IMR-90 (cell line): ENCODE measurements around the gene HDAC9. TPM values are rescaled to one million over a fixed set of nuclear protein-coding genes. Genes with fewer than 3 reads are reported as not detected.

ENCODE experiments used
- ATAC-seq: fragments of 200-7000 bp; cut with Tn5 transposase; 2 replicates; pipeline ENCODE4 v1.9.1; 2020; ENCODE audit warnings: low read depth, mild to moderate bottlenecking, moderate library complexity
- BruUV-seq: library from RNA; stranded (reverse); fragments of 400-500 nt; replicated peaks from 2 replicates; lab custom pipeline; 2021; lab: Mats Ljungman, UMichigan
- CTCF ChIA-PET: fragments of 300-600 bp; formaldehyde crosslinking; extraction: SDS; loops from one replicate; lab custom pipeline; 2021; ENCODE audit warnings: antibody characterized with exemption; lab: Yijun Ruan, JAX
- POLR2A ChIA-PET: fragments of 300-600 bp; sonication (Branson Sonifier 250); formaldehyde crosslinking; loops from one replicate; lab custom pipeline; 2022; ENCODE audit warnings: antibody characterized with exemption; ENCODE audit not compliant: unreplicated experiment; lab: Charles Lee
- DNase-seq: peaks from one replicate; pipeline ENCODE4 v3.0.0; 2013
- H2AFZ ChIP-seq: replicated peaks from 2 replicates; pipeline ENCODE3; 2013; ENCODE audit warnings: low read length, mild to moderate bottlenecking; ENCODE audit not compliant: poor library complexity
- H2AK5ac ChIP-seq: 2 replicates; pipeline ENCODE4 v1.6.1; 2013; ENCODE audit warnings: low read depth, low read length, inconsistent platforms
- H2AK9ac ChIP-seq: replicated peaks from 2 replicates; pipeline ENCODE3; 2013; ENCODE audit warnings: mild to moderate bottlenecking, low read depth, low read length, moderate library complexity; ENCODE audit not compliant: poor library complexity
- H2BK120ac ChIP-seq: 2 replicates; pipeline ENCODE4 v1.6.1; 2013; ENCODE audit warnings: low read depth, low read length, inconsistent platforms
- H2BK15ac ChIP-seq: 3 replicates; pipeline ENCODE4 v1.6.1; 2013; ENCODE audit warnings: low read depth, low read length, inconsistent platforms
- H2BK20ac ChIP-seq: 2 replicates; pipeline ENCODE4 v1.6.1; 2013; ENCODE audit warnings: low read depth, mild to moderate bottlenecking, inconsistent platforms, low read length, moderate library complexity
- H2BK5ac ChIP-seq: 2 replicates; pipeline ENCODE4 v1.6.1; 2013; ENCODE audit warnings: mild to moderate bottlenecking, low read depth, low read length, inconsistent platforms; ENCODE audit not compliant: poor library complexity, severe bottlenecking
- H3K14ac ChIP-seq: replicated peaks from 2 replicates; pipeline ENCODE4 v1.6.1; 2013; ENCODE audit warnings: low read depth, low read length, inconsistent platforms
- H3K18ac ChIP-seq: 2 replicates; pipeline ENCODE4 v1.6.1; 2013; ENCODE audit warnings: low read depth, low read length, control low read depth
- H3K23ac ChIP-seq: 2 replicates; pipeline ENCODE4 v1.6.1; 2013; ENCODE audit warnings: low read depth, low read length, inconsistent platforms
- H3K27ac ChIP-seq: 2 replicates; pipeline ENCODE4 v1.5.1; 2013; ENCODE audit warnings: mild to moderate bottlenecking, control low read depth, low read length; ENCODE audit not compliant: insufficient read depth
- H3K27me3 ChIP-seq: 2 replicates; pipeline ENCODE4 v1.6.1; 2013; ENCODE audit warnings: low read length; ENCODE audit not compliant: control insufficient read depth, insufficient read depth
- H3K36me3 ChIP-seq: 2 replicates; pipeline ENCODE4 v1.6.1; 2013; ENCODE audit warnings: low read length, mixed read lengths; ENCODE audit not compliant: control insufficient read depth, insufficient read depth
- H3K4ac ChIP-seq: 2 replicates; pipeline ENCODE4 v1.6.1; 2013; ENCODE audit warnings: low read depth, low read length, inconsistent platforms
- H3K4me1 ChIP-seq: 2 replicates; pipeline ENCODE4 v1.6.1; 2013; ENCODE audit warnings: low read length, mixed read lengths; ENCODE audit not compliant: control insufficient read depth, insufficient read depth
- H3K4me2 ChIP-seq: 2 replicates; pipeline ENCODE4 v1.6.1; 2013; ENCODE audit warnings: low read depth, mild to moderate bottlenecking, control low read depth, low read length, moderate library complexity
- H3K4me3 ChIP-seq: 2 replicates; pipeline ENCODE4 v1.5.1; 2013; ENCODE audit warnings: low read depth, mild to moderate bottlenecking, control low read depth, low read length, moderate library complexity; ENCODE audit not compliant: insufficient read depth
- H3K56ac ChIP-seq: 2 replicates; pipeline ENCODE4 v1.6.1; 2013; ENCODE audit warnings: low read length, inconsistent platforms; ENCODE audit not compliant: insufficient read depth; ENCODE audit errors: extremely low read depth
- H3K79me1 ChIP-seq, 2 experiments: 2 replicates each; pipeline ENCODE4 v1.6.1; 2013; ENCODE audit warnings: low read length in 2 of 2, inconsistent platforms in 1 of 2, low read depth in 1 of 2
- H3K9ac ChIP-seq: 2 replicates; pipeline ENCODE4 v1.6.1; 2013; ENCODE audit warnings: low read depth, low read length, control low read depth
- H3K9me1 ChIP-seq: 2 replicates; pipeline ENCODE4 v1.6.1; 2013; ENCODE audit warnings: low read length, inconsistent platforms; ENCODE audit not compliant: insufficient read depth
- H3K9me3 ChIP-seq: 2 replicates; pipeline ENCODE4 v1.6.1; 2013; ENCODE audit warnings: low read length; ENCODE audit not compliant: control insufficient read depth, insufficient read depth
- H4K20me1 ChIP-seq: 2 replicates; pipeline ENCODE4 v1.6.1; 2013; ENCODE audit warnings: low read length, inconsistent platforms; ENCODE audit not compliant: insufficient read depth
- H4K5ac ChIP-seq: 2 replicates; pipeline ENCODE4 v1.6.1; 2013; ENCODE audit warnings: mild to moderate bottlenecking, low read depth, low read length, control low read depth
- H4K8ac ChIP-seq, 2 experiments: 2 replicates each; pipeline ENCODE4 v1.6.1; 2013; ENCODE audit warnings: low read depth in 2 of 2, low read length in 2 of 2, control low read depth in 1 of 2, inconsistent platforms in 1 of 2
- H4K91ac ChIP-seq: 2 replicates; pipeline ENCODE4 v1.6.1; 2013; ENCODE audit warnings: low read depth, low read length, inconsistent platforms; ENCODE audit not compliant: insufficient read depth
- BHLHE40 ChIP-seq: fragments of 150-350 bp; IDR thresholded peaks from 2 replicates; pipeline ENCODE4 v1.6.1; 2016; ENCODE audit warnings: mild to moderate bottlenecking, low read depth, low read length
- CHD1 ChIP-seq: IDR thresholded peaks from 2 replicates; pipeline ENCODE4 v1.6.1; 2012; ENCODE audit warnings: low read depth, low read length, improper control_type of control experiment
- MAZ ChIP-seq: IDR thresholded peaks from 2 replicates; pipeline ENCODE4 v1.6.1; 2012; ENCODE audit warnings: low read depth, mild to moderate bottlenecking, low read length, improper control_type of control experiment, moderate library complexity, borderline replicate concordance
- RFX5 ChIP-seq: IDR thresholded peaks from 2 replicates; pipeline ENCODE4 v1.8.0; 2012; ENCODE audit warnings: low read depth, mild to moderate bottlenecking, low read length, moderate library complexity
- whole genome bisulfite sequencing, 2 experiments: methylation state at CpG; one replicate each; pipeline versions ENCODE4 v1.1.5 to v1.1.7; 2013; ENCODE audit warnings: missing lambda C conversion rate in 2 of 2; ENCODE audit not compliant: insufficient read length in 1 of 2; ENCODE audit errors: extremely low coverage in 2 of 2; 5-methylcytosine and 5-hydroxymethylcytosine counted together
- dilution Hi-C: fragments of 300-500 bp; cut with HindIII; formaldehyde crosslinking; loops from one replicate; pipeline ENCODE4 v1.14.3; 2018; ENCODE audit warnings: low sequenced_read_pairs; ENCODE audit not compliant: unreplicated experiment
- in situ Hi-C: fragments of 300-500 bp; cut with MboI; formaldehyde crosslinking; loops from 3 replicates; pipeline ENCODE4 v1.14.3; 2019; ENCODE audit warnings: low sequenced_read_pairs, inconsistent platforms, mixed read lengths
- intact Hi-C: fragments of 100-400 bp; cut with micrococcal nuclease; formaldehyde crosslinking; loops from 2 replicates; pipeline ENCODE4 v1.10.0; 2022
- polyA plus RNA-seq, 3 experiments: library from polyadenylated mRNA; depleted of rRNA; stranded (reverse); fragments of >200 nt; gene quantifications; 2 replicates each; pipeline ENCODE4 v1.2.3, GENCODE V29; 2012; ENCODE audit warnings: low replicate concordance in 1 of 3
- total RNA-seq: library from RNA; depleted of rRNA; stranded (reverse); fragments of >200 nt; gene quantifications from 2 replicates; pipeline ENCODE4 v1.2.3, GENCODE V29; 2012
- TF ChIP-seq, protein P1 (sequence below): conservative IDR thresholded peaks from 2 replicates; pipeline ENCODE4 v1.5.1; 2012; ENCODE audit warnings: mild to moderate bottlenecking, low read depth, low read length, improper control_type of control experiment

The HDAC9 gene
- total and polyA plus RNA-seq, 2 of the 4 experiments (the other 2 are of a cell fraction) = 4.3 to 24.7 TPM

GRCh38 chr7:18572154-18572553 lies 76.6 kb downstream of the HDAC9 start:
- H3K9me1 ChIP-seq = no peaks in the 10 kb centered on the region
- no peak overlapping the region for H3K14ac ChIP-seq
- no peak overlapping the region for H2BK15ac ChIP-seq
- no peaks in the 10 kb centered on the region for H3K27me3 ChIP-seq
- H2BK20ac ChIP-seq = no peak overlapping the region
- no peak overlapping the region for H4K91ac ChIP-seq
- no peak overlapping the region for H3K4me2 ChIP-seq
- no peak overlapping the region for H3K18ac ChIP-seq
- H2AK5ac ChIP-seq = no peak overlapping the region
- H4K5ac ChIP-seq = no peak overlapping the region
- no peaks in the 10 kb centered on the region for H3K36me3 ChIP-seq
- no TSS peak for BruUV-seq
- no peak for ATAC-seq
- H3K4me3 ChIP-seq = no peak overlapping the region
- WGBS, 2 experiments = no CpG with 5 or more reads among the region's 4 CpGs
- H3K27ac ChIP-seq = no peak overlapping the region
- TF ChIP-seq CHD1 = no peak
- TF ChIP-seq MAZ = no peak
- TF ChIP-seq BHLHE40 = no peak
- no peak for TF ChIP-seq RFX5
- TF ChIP-seq, protein P1, sequence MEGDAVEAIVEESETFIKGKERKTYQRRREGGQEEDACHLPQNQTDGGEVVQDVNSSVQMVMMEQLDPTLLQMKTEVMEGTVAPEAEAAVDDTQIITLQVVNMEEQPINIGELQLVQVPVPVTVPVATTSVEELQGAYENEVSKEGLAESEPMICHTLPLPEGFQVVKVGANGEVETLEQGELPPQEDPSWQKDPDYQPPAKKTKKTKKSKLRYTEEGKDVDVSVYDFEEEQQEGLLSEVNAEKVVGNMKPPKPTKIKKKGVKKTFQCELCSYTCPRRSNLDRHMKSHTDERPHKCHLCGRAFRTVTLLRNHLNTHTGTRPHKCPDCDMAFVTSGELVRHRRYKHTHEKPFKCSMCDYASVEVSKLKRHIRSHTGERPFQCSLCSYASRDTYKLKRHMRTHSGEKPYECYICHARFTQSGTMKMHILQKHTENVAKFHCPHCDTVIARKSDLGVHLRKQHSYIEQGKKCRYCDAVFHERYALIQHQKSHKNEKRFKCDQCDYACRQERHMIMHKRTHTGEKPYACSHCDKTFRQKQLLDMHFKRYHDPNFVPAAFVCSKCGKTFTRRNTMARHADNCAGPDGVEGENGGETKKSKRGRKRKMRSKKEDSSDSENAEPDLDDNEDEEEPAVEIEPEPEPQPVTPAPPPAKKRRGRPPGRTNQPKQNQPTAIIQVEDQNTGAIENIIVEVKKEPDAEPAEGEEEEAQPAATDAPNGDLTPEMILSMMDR = no peak
- in situ Hi-C loops (loop anchor here (25.0 kb wide), 1 partner anchor 885 kb away; no protein-coding TSS in a partner anchor), intact Hi-C loops (loop anchor here (10.0 kb wide), 1 partner anchor 887 kb away; no protein-coding TSS in a partner anchor), dilution Hi-C loops (no loop called here)
- H2BK120ac ChIP-seq = no peak overlapping the region
- no peak overlapping the region for H3K56ac ChIP-seq
- H3K4ac ChIP-seq = no peak overlapping the region
- H3K4me1 ChIP-seq = no peaks in the 10 kb centered on the region; the same call in 1 of the 2 replicates
- H4K20me1 ChIP-seq = no peaks in the 10 kb centered on the region
- ChIA-PET CTCF (interaction anchor here (0.5 to 2.9 kb wide), 8 partner anchors 18 to 549 kb away, joined by 3 to 19 read pairs (median 4); no protein-coding TSS in a partner anchor), POLR2A (no interaction called here)
- H3K9me3 ChIP-seq = no peaks in the 10 kb centered on the region
- H3K9ac ChIP-seq = no peak overlapping the region
- H2AFZ ChIP-seq = no peak overlapping the region
- no peak for DNase-seq
- no peak overlapping the region for H2AK9ac ChIP-seq
- H2BK5ac ChIP-seq = no peak overlapping the region
- H3K79me1 ChIP-seq = no peaks in the 10 kb centered on the region
- H4K8ac ChIP-seq = no peak overlapping the region
- H3K23ac ChIP-seq = no peak overlapping the region
